NCI-H1105 treated with DMSO at 0.1 percent for 48 hours (cell line): ENCODE results near the gene LEKR1.
"Not testable (repeated sequence)": the region's sequence is repeated elsewhere in the genome, so short reads cannot be mapped to it uniquely, and the experiment has no call there.

Experiments
- DNase-seq: peaks from one replicate; lab custom pipeline; 2025; lab: John Stamatoyannopoulos, UW

The LEKR1 gene

GRCh38 chr3:156910022-156910421 lies 83.9 kb downstream of the LEKR1 start:
- no peak for DNase-seq

- DNase-seq, result not testable (repeated sequence)
These were observed 84.7 kb downstream of the LEKR1 start for GRCh38 chr3:156910831-156911230.

- DNase-seq, result not testable (repeated sequence)
These were observed 88.1 kb downstream of the LEKR1 start for GRCh38 chr3:156914300-156914699.

- no peak for DNase-seq
These were observed 89.2 kb downstream of the LEKR1 start for GRCh38 chr3:156915372-156915771.

- DNase-seq, result no peak
These were observed 92.6 kb downstream of the LEKR1 start for GRCh38 chr3:156918746-156919145.

- no peak for DNase-seq
These were observed 93.7 kb downstream of the LEKR1 start for GRCh38 chr3:156919818-156920217.

GRCh38 chr3:156920399-156920798 lies 94.2 kb downstream of the LEKR1 start:
- no peak for DNase-seq

GRCh38 chr3:156923349-156923748 lies 97.2 kb downstream of the LEKR1 start:
- no peak for DNase-seq

- no peak for DNase-seq
These were observed 112.6 kb downstream of the LEKR1 start for GRCh38 chr3:156938724-156939123.

- DNase-seq, result no peak
These were observed 113.2 kb downstream of the LEKR1 start for GRCh38 chr3:156939315-156939714.

- no peak for DNase-seq
These were observed 115.2 kb downstream of the LEKR1 start for GRCh38 chr3:156941311-156941710.

- no peak for DNase-seq
These were observed 122.5 kb downstream of the LEKR1 start for GRCh38 chr3:156948402-156949210.

GRCh38 chr3:156952011-156952410 lies 125.9 kb downstream of the LEKR1 start:
- DNase-seq, result no peak

- DNase-seq, result no peak
These were observed 131.6 kb downstream of the LEKR1 start for GRCh38 chr3:156957715-156958114.

GRCh38 chr3:156963096-156963495 lies 136.9 kb downstream of the LEKR1 start:
- DNase-seq, result no peak

- no peak for DNase-seq
These were observed 138.4 kb downstream of the LEKR1 start for GRCh38 chr3:156964577-156964976.

- DNase-seq, result not testable (repeated sequence)
These were observed 140.2 kb downstream of the LEKR1 start for GRCh38 chr3:156966349-156966748.

GRCh38 chr3:156973954-156974353 lies 147.8 kb downstream of the LEKR1 start:
- DNase-seq, result no peak

GRCh38 chr3:156974931-156975330 lies 148.8 kb downstream of the LEKR1 start:
- no peak for DNase-seq

GRCh38 chr3:156975721-156976120 lies 149.6 kb downstream of the LEKR1 start:
- DNase-seq, result no peak

- no peak for DNase-seq
These were observed 150.8 kb downstream of the LEKR1 start for GRCh38 chr3:156976933-156977332.

GRCh38 chr3:156978481-156978961 lies 152.4 kb downstream of the LEKR1 start:
- DNase-seq, result no peak

GRCh38 chr3:156981005-156981404 lies 154.9 kb downstream of the LEKR1 start:
- no peak for DNase-seq

GRCh38 chr3:156983559-156983958 lies 157.4 kb downstream of the LEKR1 start:
- DNase-seq, result no peak
